ENCODE data around the gene CTNNBIP1. TPM values are rescaled to one million over a fixed set of nuclear protein-coding genes. Genes with fewer than 3 reads are reported as not detected.

Gene CTNNBIP1
- polyA plus RNA-seq, 3 donors = 26.2 to 26.8 (median 26.3) TPM

- Histone ChIP-seq H4K20me1 (ENCODE audit: insufficient read depth, low read length) (peaks cover 3% of the 10 kb centered on the region), H2AFZ (ENCODE audit: insufficient read depth, low read depth, low read length, poor library complexity, severe bottlenecking) (no peak overlapping the region), H3K27ac (ENCODE audit: low read depth in 1 of 2, low read length in 2 of 2) (no peak overlapping the region), H3K36me3 (replicated peaks in 1 of 2; ENCODE audit: control insufficient read depth in 1 of 2, insufficient read depth in 2 of 2, low read length in 2 of 2) (peaks cover 13 to 41% of the 10 kb centered on the region in 2 donors), H3K79me2 (ENCODE audit: insufficient read depth, low read length) (peaks cover 58% of the 10 kb centered on the region), H3K9me3 (replicated peaks in 1 of 2; ENCODE audit: control insufficient read depth in 1 of 2, insufficient read depth in 1 of 2, low read length in 2 of 2) (no peaks in the 10 kb centered on the region), H3K4me2 (replicated peaks; ENCODE audit: extremely low read depth, low read length, poor library complexity, severe bottlenecking) (no peak overlapping the region), H3K27me3 (ENCODE audit: control insufficient read depth in 2 of 2, insufficient read depth in 2 of 2, low read length in 2 of 2) (no peaks in the 10 kb centered on the region), H3K9ac (ENCODE audit: insufficient read depth, low read length, poor library complexity, severe bottlenecking) (no peak overlapping the region), H3K4me3 (replicated peaks in 1 of 3; ENCODE audit: low read depth in 2 of 3, low read length in 3 of 3) (no peak overlapping the region), H3K4me1 (ENCODE audit: control insufficient read depth in 1 of 2, insufficient read depth in 2 of 2, low read length in 2 of 2) (peaks cover 26 to 27% of the 10 kb centered on the region in 2 donors)
- WGBS (ENCODE audit: insufficient coverage) = no CpG with 5 or more reads among the region's 4 CpGs
- Mint-ChIP-seq H3K27ac (peak overlapping the region in 2 of 7 donors; percentile 24 to 37), H3K27me3 (ENCODE audit: low read depth in 3 of 3) (no peaks in the 10 kb centered on the region), H3K36me3 (peaks cover 48 to 68% of the 10 kb centered on the region in 2 donors), H3K9me3 (no peaks in the 10 kb centered on the region), H3K4me1 (peaks cover 30% of the 10 kb centered on the region), H3K4me3 (no peak overlapping the region)
- no peak for DNase-seq
- intact Hi-C loops (cut with micrococcal nuclease) = no loop called here
- TF ChIP-seq CTCF (IDR thresholded peaks at IDR 0.05) = no peak
These were observed 23.0 kb downstream of the CTNNBIP1 start for GRCh38 chr1:9887070-9887469.

GRCh38 chr1:9886092-9886742 is 23.9 kb downstream of the CTNNBIP1 start:
- Mint-ChIP-seq H3K36me3 (peaks cover 51 to 69% of the 10 kb centered on the region in 2 donors), H3K27me3 (ENCODE audit: low read depth in 3 of 3) (no peaks in the 10 kb centered on the region), H3K9me3 (no peaks in the 10 kb centered on the region), H3K4me3 (no peak overlapping the region), H3K27ac (peak overlapping the region in 2 of 7 donors; percentile 33 to 61), H3K4me1 (peaks cover 28% of the 10 kb centered on the region)
- Histone ChIP-seq H3K4me1 (ENCODE audit: control insufficient read depth in 1 of 2, insufficient read depth in 2 of 2, low read length in 2 of 2) (peaks cover 19 to 21% of the 10 kb centered on the region in 2 donors), H3K9me3 (replicated peaks in 1 of 2; ENCODE audit: control insufficient read depth in 1 of 2, insufficient read depth in 1 of 2, low read length in 2 of 2) (no peaks in the 10 kb centered on the region), H3K4me2 (replicated peaks; ENCODE audit: extremely low read depth, low read length, poor library complexity, severe bottlenecking) (no peak overlapping the region), H4K20me1 (ENCODE audit: insufficient read depth, low read length) (peaks cover 3% of the 10 kb centered on the region), H3K9ac (ENCODE audit: insufficient read depth, low read length, poor library complexity, severe bottlenecking) (no peak overlapping the region), H3K27ac (ENCODE audit: low read depth in 1 of 2, low read length in 2 of 2) (no peak overlapping the region), H3K79me2 (ENCODE audit: insufficient read depth, low read length) (peaks cover 51% of the 10 kb centered on the region), H2AFZ (ENCODE audit: insufficient read depth, low read depth, low read length, poor library complexity, severe bottlenecking) (no peak overlapping the region), H3K36me3 (replicated peaks in 1 of 2; ENCODE audit: control insufficient read depth in 1 of 2, insufficient read depth in 2 of 2, low read length in 2 of 2) (peaks cover 13 to 41% of the 10 kb centered on the region in 2 donors), H3K4me3 (replicated peaks in 1 of 3; ENCODE audit: low read depth in 2 of 3, low read length in 3 of 3) (no peak overlapping the region), H3K27me3 (ENCODE audit: control insufficient read depth in 2 of 2, insufficient read depth in 2 of 2, low read length in 2 of 2) (no peaks in the 10 kb centered on the region)
- intact Hi-C loops (cut with micrococcal nuclease) = no loop called here
- peak in 1 of 3 donors; percentile 1 for DNase-seq
- 96% methylated on average over 16 of the region's 17 CpGs for WGBS (ENCODE audit: insufficient coverage)
- TF ChIP-seq CTCF (IDR thresholded peaks at IDR 0.05) = no peak

All from CD14-positive monocyte (primary cell).